Spleen (tissue), 11 donors: Measurements from ENCODE around the gene ACACA. TPM values are rescaled to one million over a fixed set of nuclear protein-coding genes. Genes with fewer than 3 reads are reported as not detected.
"Not testable (repeated sequence)": the region's sequence is repeated elsewhere in the genome, so short reads cannot be mapped to it uniquely, and the experiment has no call there.

ENCODE experiments used
- DNase-seq: peaks from one replicate; pipeline ENCODE4 v3.0.0-alpha.2; 2020
- H3K27ac ChIP-seq, 8 donors: fragments of 200-600 bp; sonication (generic) in 7 of 8; 1 replicate in 4 of 8; 2 replicates in 4 of 8; pipeline versions ENCODE4 v1.5.0 to v1.8.0; 2016 to 2021; ENCODE audit warnings: inconsistent platforms in 4 of 8, mild to moderate bottlenecking in 4 of 8, moderate library complexity in 1 of 8
- H3K27me3 ChIP-seq, 7 donors: fragments of 200-600 bp; sonication (generic) in 6 of 7; replicated peaks in 1 of 7; 1 replicate in 4 of 7; 2 replicates in 3 of 7; pipeline versions ENCODE4 v1.5.0 to v1.8.0; 2016 to 2021; ENCODE audit warnings: inconsistent platforms in 3 of 7, mild to moderate bottlenecking in 1 of 7
- H3K36me3 ChIP-seq, 6 donors: fragments of 200-600 bp; sonication (generic) in 5 of 6; 1 replicate in 4 of 6; 2 replicates in 2 of 6; pipeline versions ENCODE4 v1.5.0 to v1.8.0; 2016 to 2021; ENCODE audit warnings: inconsistent platforms in 2 of 6
- H3K4me1 ChIP-seq, 6 donors: fragments of 200-600 bp; sonication (generic) in 5 of 6; 1 replicate in 3 of 6; 2 replicates in 3 of 6; pipeline versions ENCODE4 v1.5.0 to v1.8.0; 2016 to 2021; ENCODE audit warnings: inconsistent platforms in 3 of 6
- H3K4me3 ChIP-seq, 8 donors: fragments of 200-600 bp; sonication (generic) in 7 of 8; 1 replicate in 4 of 8; 2 replicates in 4 of 8; pipeline versions ENCODE4 v1.5.0 to v1.8.0; 2016 to 2021; ENCODE audit warnings: inconsistent platforms in 4 of 8, mild to moderate bottlenecking in 4 of 8, moderate library complexity in 2 of 8
- H3K9me3 ChIP-seq, 8 donors: fragments of 200-600 bp; sonication (generic) in 7 of 8; 1 replicate in 4 of 8; 2 replicates in 4 of 8; pipeline versions ENCODE4 v1.5.0 to v1.8.0; 2016 to 2021; ENCODE audit warnings: inconsistent platforms in 4 of 8
- POLR2A ChIP-seq, 3 donors: fragments of 450-650 bp; IDR thresholded peaks; one replicate each; pipeline ENCODE4 v1.5.1; 2017; ENCODE audit warnings: antibody characterized with exemption in 3 of 3, mild to moderate bottlenecking in 1 of 3
- POLR2AphosphoS5 ChIP-seq, 3 donors: sonication (generic); formaldehyde crosslinking; IDR thresholded peaks; one replicate each; pipeline ENCODE4 v1.5.1; 2017; ENCODE audit warnings: antibody characterized with exemption in 3 of 3
- WGBS, 5 donors: extraction: QIAGEN DNeasy Blood & Tissue Kit in 3 of 5; methylation state at CpG; one replicate each; pipeline versions ENCODE4 v1.1.5 to v1.1.7; 2013 to 2018; 5-methylcytosine and 5-hydroxymethylcytosine counted together
- intact Hi-C: fragments of 100-400 bp; cut with DNase I; formaldehyde crosslinking; loops from one replicate; pipeline ENCODE4 v1.15.0; 2023; ENCODE audit warnings: low total_unique reads
- polyA plus RNA-seq, 3 donors: library from polyadenylated mRNA; stranded (reverse); fragments of 200-250 nt; gene quantifications; one replicate each; pipeline ENCODE4 v1.2.1, GENCODE V29; 2013
- total RNA-seq, 7 donors: library from RNA; depleted of rRNA in 3 of 7; stranded (reverse); fragments of >200 nt in 3 of 7; fragmentation: NEBNext Ultra II Directional in 4 of 7; extraction: Animal tissue kit (Norgen Biotek cat#: 25700) in 4 of 7; gene quantifications; one replicate each; pipeline versions ENCODE4 v1.1.0 to v1.2.1, GENCODE V29; 2016 to 2021
- TF ChIP-seq, protein P1 (sequence below), 11 experiments: fragments of 200-600 bp in 7 of 11; fragments of 450-650 bp in 4 of 11; sonication (generic) in 4 of 11; IDR thresholded peaks in 8 of 11; conservative IDR thresholded peaks in 3 of 11; 1 replicate in 7 of 11; 2 replicates in 4 of 11; pipeline versions ENCODE4 v1.4.0 to v1.8.0; 2016 to 2021; ENCODE audit warnings: antibody characterized with exemption in 11 of 11, inconsistent platforms in 4 of 11, mild to moderate bottlenecking in 1 of 11
- donor health status: healthy with polysubstance abuse.
- donor health status: DM: no; HTN: no; CAD: no; lungs with moderate emphysema.
- donor health status: DM: no; HTN: no; CAD: no.
- donor health status: Bipolar disorder and iron deficiency.
- donor health status: healthy.
- donor health status: DM: no; HTN: no; CAD: no.
- donor health status: DM: yes; HTN: yes; CAD: no.

Gene ACACA
- total and polyA plus RNA-seq, 10 donors, result 3.2 to 50.8 (median 29.2) TPM

- intact Hi-C loops, result no loop called here
- peaks cover 0 to 11% (median 1%) of the 10 kb centered on the region in 6 donors for H3K4me1 ChIP-seq
- no peaks in the 10 kb centered on the region for H3K9me3 ChIP-seq
- no peak overlapping the region for H3K27ac ChIP-seq
- 96 to 97% (median 97%) methylated on average over 7 of the region's 7 CpGs for WGBS, 5 donors
- no peak for DNase-seq
- peaks cover 0 to 25% (median under 1%) of the 10 kb centered on the region in 6 donors for H3K36me3 ChIP-seq
- H3K4me3 ChIP-seq, result no peak overlapping the region
- TF ChIP-seq, protein P1, sequence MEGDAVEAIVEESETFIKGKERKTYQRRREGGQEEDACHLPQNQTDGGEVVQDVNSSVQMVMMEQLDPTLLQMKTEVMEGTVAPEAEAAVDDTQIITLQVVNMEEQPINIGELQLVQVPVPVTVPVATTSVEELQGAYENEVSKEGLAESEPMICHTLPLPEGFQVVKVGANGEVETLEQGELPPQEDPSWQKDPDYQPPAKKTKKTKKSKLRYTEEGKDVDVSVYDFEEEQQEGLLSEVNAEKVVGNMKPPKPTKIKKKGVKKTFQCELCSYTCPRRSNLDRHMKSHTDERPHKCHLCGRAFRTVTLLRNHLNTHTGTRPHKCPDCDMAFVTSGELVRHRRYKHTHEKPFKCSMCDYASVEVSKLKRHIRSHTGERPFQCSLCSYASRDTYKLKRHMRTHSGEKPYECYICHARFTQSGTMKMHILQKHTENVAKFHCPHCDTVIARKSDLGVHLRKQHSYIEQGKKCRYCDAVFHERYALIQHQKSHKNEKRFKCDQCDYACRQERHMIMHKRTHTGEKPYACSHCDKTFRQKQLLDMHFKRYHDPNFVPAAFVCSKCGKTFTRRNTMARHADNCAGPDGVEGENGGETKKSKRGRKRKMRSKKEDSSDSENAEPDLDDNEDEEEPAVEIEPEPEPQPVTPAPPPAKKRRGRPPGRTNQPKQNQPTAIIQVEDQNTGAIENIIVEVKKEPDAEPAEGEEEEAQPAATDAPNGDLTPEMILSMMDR (IDR thresholded peaks at IDR 0.05 in 8 of 11, conservative IDR thresholded peaks at IDR 0.05 in 3 of 11), result no peak
- no peaks in the 10 kb centered on the region for H3K27me3 ChIP-seq
Measured at GRCh38 chr17:37144075-37144701, 262.4 kb downstream of the ACACA start.

DNA sequence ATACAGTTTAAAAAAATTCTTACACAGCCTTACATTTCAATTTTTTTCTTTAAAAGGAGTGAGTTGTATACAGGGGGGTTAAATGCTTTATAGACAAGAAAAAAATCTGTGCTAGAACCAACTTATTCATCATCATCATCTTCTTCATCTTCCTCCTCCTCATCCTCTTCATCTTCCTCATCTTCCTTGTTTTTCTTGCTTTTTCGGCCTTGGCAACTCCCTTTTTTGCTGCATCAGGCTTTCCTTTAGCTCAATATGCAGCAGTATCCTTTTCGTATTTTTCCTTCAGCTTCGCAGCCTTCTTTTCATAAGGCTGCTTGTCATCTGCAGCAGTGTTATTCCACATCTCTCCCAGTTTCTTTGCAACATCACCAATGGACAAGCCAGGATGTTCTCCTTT, 263.1 kb downstream of the ACACA start:
- H3K27me3 ChIP-seq, H3K9me3 ChIP-seq, H3K27ac ChIP-seq, H3K4me3 ChIP-seq, DNase-seq, intact Hi-C loops: not testable (repeated sequence)
- Histone ChIP-seq H3K36me3 (peaks cover 0 to 29% (median 0%) of the 10 kb centered on the region in 6 donors), H3K4me1 (peaks cover 0 to 11% (median 1%) of the 10 kb centered on the region in 6 donors)
- 94 to 100% (median 96%) methylated on average over 3 of the region's 3 CpGs for WGBS, 5 donors

DNA sequence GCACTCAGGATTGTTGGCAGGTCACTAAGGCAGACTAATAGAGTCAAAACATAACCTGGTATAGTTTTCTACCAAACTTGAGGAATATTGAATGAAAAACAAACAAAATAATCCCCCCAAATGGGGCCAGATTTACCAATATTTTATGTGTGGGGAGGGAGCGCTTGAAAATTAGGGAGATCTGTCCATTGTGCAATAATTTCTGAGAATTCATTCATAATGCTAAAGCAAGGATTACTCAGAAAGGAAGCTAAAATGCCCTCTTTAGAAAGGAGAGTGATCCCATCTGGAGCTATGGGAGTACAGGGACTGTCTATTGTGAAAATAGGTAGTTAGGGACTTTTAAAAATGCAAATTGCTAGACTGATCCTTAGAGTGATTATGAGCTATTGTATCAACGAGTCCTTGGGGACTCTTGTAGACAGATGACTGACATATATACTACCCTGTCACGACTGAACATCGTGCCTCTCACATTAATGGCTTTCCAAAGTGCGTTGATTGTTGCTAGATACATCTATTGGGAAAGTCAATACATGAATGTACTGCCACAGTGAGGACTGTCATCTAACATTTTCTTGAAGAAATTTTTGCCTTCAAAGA, 264.2 kb downstream of the ACACA start:
- 89 to 97% (median 93%) methylated on average over 5 of the region's 5 CpGs for WGBS, 5 donors
- DNase-seq, result no peak
- Histone ChIP-seq H3K4me3 (no peak overlapping the region), H3K4me1 (peaks cover 0 to 7% (median 0%) of the 10 kb centered on the region in 6 donors), H3K36me3 (peaks cover 0 to 29% (median 0%) of the 10 kb centered on the region in 6 donors), H3K27me3 (no peaks in the 10 kb centered on the region), H3K9me3 (no peaks in the 10 kb centered on the region), H3K27ac (no peak overlapping the region)
- TF ChIP-seq POLR2AphosphoS5 (IDR thresholded peaks at IDR 0.05) (no peak), POLR2A (IDR thresholded peaks at IDR 0.05) (no peak)
- TF ChIP-seq, protein P1 (IDR thresholded peaks at IDR 0.05 in 8 of 11, conservative IDR thresholded peaks at IDR 0.05 in 3 of 11), result no peak
- intact Hi-C loops, result no loop called here

GRCh38 chr17:37138571-37139120, 268.0 kb downstream of the ACACA start:
- Histone ChIP-seq H3K36me3 (peaks cover 0 to 20% (median 0%) of the 10 kb centered on the region in 6 donors), H3K27me3 (no peaks in the 10 kb centered on the region), H3K4me3 (no peak overlapping the region), H3K27ac (no peak overlapping the region), H3K4me1 (no peaks in the 10 kb centered on the region), H3K9me3 (no peaks in the 10 kb centered on the region)
- intact Hi-C loops, result no loop called here
- no peak for TF ChIP-seq POLR2AphosphoS5 (IDR thresholded peaks at IDR 0.05)
- TF ChIP-seq POLR2A (IDR thresholded peaks at IDR 0.05), result no peak
- TF ChIP-seq, protein P1 (IDR thresholded peaks at IDR 0.05 in 8 of 11, conservative IDR thresholded peaks at IDR 0.05 in 3 of 11), result no peak
- WGBS, 5 donors, result 83 to 94% (median 89%) methylated on average over 1 of the region's 1 CpG
- no peak for DNase-seq
